SK-MEL-5 (cell line): ENCODE measurements around the gene TP53I11. TPM values are rescaled to one million over a fixed set of nuclear protein-coding genes. Genes with fewer than 3 reads are reported as not detected.

Experiments
- DNase-seq: peaks from one replicate; pipeline ENCODE4 v3.0.0-alpha.2; 2016; ENCODE audit warnings: low read depth, low spot score
- in situ Hi-C: cut with HindIII; loops from 2 replicates; pipeline ENCODE4 v1.10.0; 2016; ENCODE audit warnings: low sequenced_read_pairs, high pct_unique_total_duplicates, low pct_unique_long_range_greater_than_20kb
- total RNA-seq: library from RNA; depleted of rRNA; stranded (reverse); fragments of >200 nt; shearing (Covaris generic); gene quantifications from 2 replicates; pipeline ENCODE4 v1.2.3, GENCODE V29; 2014; rRNA removed

Gene TP53I11
- total RNA-seq, 1 experiment from 2014 or later = 3.2 TPM

DNA sequence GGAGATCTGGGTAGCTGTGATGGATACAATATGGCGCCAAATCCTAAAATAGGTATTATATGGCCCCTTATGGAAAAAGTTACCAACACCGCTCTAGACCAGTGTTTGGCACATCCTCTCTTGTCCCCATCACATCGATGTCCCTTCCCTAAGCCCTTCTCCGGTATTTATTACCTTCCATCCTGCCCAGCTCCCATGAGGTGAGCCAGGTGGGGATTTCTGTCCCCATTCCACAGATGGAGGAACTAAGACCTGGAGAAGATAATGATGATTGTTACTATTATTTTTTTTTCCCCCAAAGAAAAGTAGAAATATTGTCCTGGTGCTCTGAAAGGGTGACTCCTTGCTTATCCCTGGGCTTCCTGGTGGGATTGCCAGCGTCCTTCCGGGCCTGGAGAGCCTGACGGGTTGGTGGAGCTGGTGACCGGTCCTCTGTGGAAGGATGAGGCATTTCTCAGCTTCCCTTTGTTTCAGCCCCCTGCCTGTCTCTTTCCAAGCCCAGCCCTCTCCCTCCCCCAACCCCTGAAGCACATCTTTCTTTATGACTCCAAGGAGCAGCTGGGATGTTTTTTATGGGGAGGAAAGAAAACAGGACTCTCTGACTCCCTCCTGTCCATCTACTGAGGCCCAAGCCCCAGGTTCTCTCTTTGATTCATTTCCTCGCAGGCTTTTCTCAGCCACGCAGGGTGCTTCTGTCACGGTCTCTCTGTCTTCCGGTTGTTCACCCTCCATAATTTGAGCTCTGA, 65.4 kb downstream of the TP53I11 start:
- no peak for DNase-seq
- in situ Hi-C loops = no loop called here

DNA sequence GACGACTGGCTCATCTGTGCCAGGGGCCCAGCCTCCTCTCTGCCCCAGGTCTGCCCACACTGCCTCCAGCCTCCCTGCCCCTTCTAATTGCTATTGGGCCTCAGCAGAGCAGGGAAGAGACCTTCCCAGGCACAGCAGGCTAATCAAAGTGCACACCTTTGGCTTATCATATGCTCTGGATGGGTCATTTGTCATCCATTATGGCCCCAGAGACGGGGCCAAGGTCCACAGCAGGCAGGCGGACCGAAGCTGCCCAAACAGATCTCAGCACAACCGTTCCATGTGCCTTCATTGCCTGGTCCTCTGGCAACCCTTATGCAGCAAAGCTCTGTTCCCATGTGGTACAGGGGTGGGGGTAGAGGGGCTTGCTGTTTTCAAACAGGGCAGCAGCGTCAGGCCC, 66.6 kb downstream of the TP53I11 start:
- in situ Hi-C loops = no loop called here
- DNase-seq = no peak

DNA sequence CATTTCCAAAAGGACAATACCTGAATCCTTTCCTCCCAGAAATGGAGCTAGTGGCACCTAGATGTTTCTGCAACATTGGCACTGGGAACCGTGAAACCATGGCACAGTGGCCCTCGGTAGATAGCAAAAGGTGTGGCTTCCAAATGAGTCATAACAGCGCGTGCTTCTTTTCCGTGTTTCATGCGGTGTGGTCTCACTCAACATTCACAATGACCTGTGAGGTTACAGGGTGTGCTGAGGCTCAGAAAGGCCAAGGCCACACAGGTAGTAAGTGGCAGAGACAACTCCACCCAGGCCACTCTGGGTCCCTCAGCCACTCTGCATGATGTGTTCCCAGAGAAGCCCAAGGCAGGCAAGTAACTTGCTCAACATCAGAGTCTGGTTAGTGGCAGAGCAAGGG, 67.4 kb downstream of the TP53I11 start:
- no peak for DNase-seq
- in situ Hi-C loops = no loop called here

Other genes starting within 250 kb of the TP53I11 start
- not detected in 2 replicates for gene TSPAN18, start 223.9 kb downstream of the TP53I11 start, total RNA-seq
- 1.1 and 2.6 TPM in 2 replicates for gene PRDM11, start 195.8 kb upstream of the TP53I11 start, total RNA-seq